ENCODE results near the gene STAMBPL1.

Gene STAMBPL1

GRCh38 chr10:88962336-88962735 lies 82.3 kb downstream of the STAMBPL1 start:
- no peaks in the 10 kb centered on the region for H3K36me3 ChIP-seq (ENCODE audit: insufficient read depth, low read depth, low read length)
- H3K9me3 ChIP-seq (ENCODE audit: insufficient read depth, low read depth, low read length), result no peaks in the 10 kb centered on the region
- no peaks in the 10 kb centered on the region for H3K4me1 ChIP-seq (ENCODE audit: insufficient read depth, low read length)
- H3K27ac ChIP-seq (ENCODE audit: low read length), result no peak overlapping the region
- H3K9ac ChIP-seq (ENCODE audit: low read depth, low read length), result no peak overlapping the region
- H3K4me3 ChIP-seq (ENCODE audit: low read length), result no peak overlapping the region
- H3K27me3 ChIP-seq (ENCODE audit: insufficient read depth, low read length), result no peaks in the 10 kb centered on the region

GRCh38 chr10:88963318-88963717 lies 83.3 kb downstream of the STAMBPL1 start:
- no peaks in the 10 kb centered on the region for H3K36me3 ChIP-seq (ENCODE audit: insufficient read depth, low read depth, low read length)
- no peaks in the 10 kb centered on the region for H3K4me1 ChIP-seq (ENCODE audit: insufficient read depth, low read length)
- H3K4me3 ChIP-seq (ENCODE audit: low read length), result no peak overlapping the region
- H3K27me3 ChIP-seq (ENCODE audit: insufficient read depth, low read length), result no peaks in the 10 kb centered on the region
- no peak overlapping the region for H3K9ac ChIP-seq (ENCODE audit: low read depth, low read length)
- H3K27ac ChIP-seq (ENCODE audit: low read length), result no peak overlapping the region
- no peaks in the 10 kb centered on the region for H3K9me3 ChIP-seq (ENCODE audit: insufficient read depth, low read depth, low read length)

GRCh38 chr10:88964360-88964759 lies 84.3 kb downstream of the STAMBPL1 start:
- Histone ChIP-seq H3K4me1 (ENCODE audit: insufficient read depth, low read length) (no peaks in the 10 kb centered on the region), H3K9ac (ENCODE audit: low read depth, low read length) (no peak overlapping the region), H3K27ac (ENCODE audit: low read length) (no peak overlapping the region), H3K9me3 (ENCODE audit: insufficient read depth, low read depth, low read length) (no peaks in the 10 kb centered on the region), H3K36me3 (ENCODE audit: insufficient read depth, low read depth, low read length) (no peaks in the 10 kb centered on the region), H3K4me3 (ENCODE audit: low read length) (no peak overlapping the region), H3K27me3 (ENCODE audit: insufficient read depth, low read length) (no peaks in the 10 kb centered on the region)

- no peaks in the 10 kb centered on the region for H3K36me3 ChIP-seq (ENCODE audit: insufficient read depth, low read depth, low read length)
- no peaks in the 10 kb centered on the region for H3K27me3 ChIP-seq (ENCODE audit: insufficient read depth, low read length)
- H3K9ac ChIP-seq (ENCODE audit: low read depth, low read length), result no peak overlapping the region
- no peak overlapping the region for H3K27ac ChIP-seq (ENCODE audit: low read length)
- no peaks in the 10 kb centered on the region for H3K9me3 ChIP-seq (ENCODE audit: insufficient read depth, low read depth, low read length)
- no peak overlapping the region for H3K4me3 ChIP-seq (ENCODE audit: low read length)
- H3K4me1 ChIP-seq (ENCODE audit: insufficient read depth, low read length), result no peaks in the 10 kb centered on the region
These were observed 84.9 kb downstream of the STAMBPL1 start for GRCh38 chr10:88964869-88965415.

GRCh38 chr10:88966797-88967196 lies 86.8 kb downstream of the STAMBPL1 start:
- Histone ChIP-seq H3K4me3 (ENCODE audit: low read length) (no peak overlapping the region), H3K36me3 (ENCODE audit: insufficient read depth, low read depth, low read length) (no peaks in the 10 kb centered on the region)

GRCh38 chr10:88968391-88968790 lies 88.3 kb downstream of the STAMBPL1 start:
- H3K9me3 ChIP-seq (ENCODE audit: insufficient read depth, low read depth, low read length), result no peaks in the 10 kb centered on the region
- H3K27ac ChIP-seq (ENCODE audit: low read length), result no peak overlapping the region
- no peak overlapping the region for H3K4me3 ChIP-seq (ENCODE audit: low read length)
- H3K36me3 ChIP-seq (ENCODE audit: insufficient read depth, low read depth, low read length), result no peaks in the 10 kb centered on the region
- H3K27me3 ChIP-seq (ENCODE audit: insufficient read depth, low read length), result no peaks in the 10 kb centered on the region
- no peak overlapping the region for H3K9ac ChIP-seq (ENCODE audit: low read depth, low read length)
- H3K4me1 ChIP-seq (ENCODE audit: insufficient read depth, low read length), result no peaks in the 10 kb centered on the region

More at GRCh38 chr10:88966797-88967196, 86.8 kb downstream of the STAMBPL1 start:
- H3K27ac ChIP-seq (ENCODE audit: low read length), result no peak overlapping the region
- H3K9ac ChIP-seq (ENCODE audit: low read depth, low read length), result no peak overlapping the region
- no peaks in the 10 kb centered on the region for H3K9me3 ChIP-seq (ENCODE audit: insufficient read depth, low read depth, low read length)
- no peaks in the 10 kb centered on the region for H3K4me1 ChIP-seq (ENCODE audit: insufficient read depth, low read length)
- H3K27me3 ChIP-seq (ENCODE audit: insufficient read depth, low read length), result no peaks in the 10 kb centered on the region

- H3K4me1 ChIP-seq (ENCODE audit: insufficient read depth, low read length), result no peaks in the 10 kb centered on the region
- H3K36me3 ChIP-seq (ENCODE audit: insufficient read depth, low read depth, low read length), result no peaks in the 10 kb centered on the region
- no peak overlapping the region for H3K27ac ChIP-seq (ENCODE audit: low read length)
- no peaks in the 10 kb centered on the region for H3K27me3 ChIP-seq (ENCODE audit: insufficient read depth, low read length)
- no peaks in the 10 kb centered on the region for H3K9me3 ChIP-seq (ENCODE audit: insufficient read depth, low read depth, low read length)
- no peak overlapping the region for H3K4me3 ChIP-seq (ENCODE audit: low read length)
- no peak overlapping the region for H3K9ac ChIP-seq (ENCODE audit: low read depth, low read length)
These were observed 91.4 kb downstream of the STAMBPL1 start for GRCh38 chr10:88971221-88972061.
